GM23338 (cell line): Measurements from ENCODE around the gene DDN. TPM values are rescaled to one million over a fixed set of nuclear protein-coding genes. Genes with fewer than 3 reads are reported as not detected.

Experiments
- ATAC-seq: fragments of 200-7000 bp; cut with Tn5 transposase; 3 replicates; pipeline ENCODE4 v1.9.1; 2020
- DNase-seq: peaks from one replicate; pipeline ENCODE4 v3.0.0-alpha.2; 2015; ENCODE audit warnings: low spot score
- H2AFZ ChIP-seq: fragments of 200-600 bp; sonication (generic); 2 replicates; pipeline ENCODE4 v1.8.0; 2016; ENCODE audit warnings: antibody characterized with exemption, mild to moderate bottlenecking, moderate library complexity
- H3F3A ChIP-seq: fragments of 200-600 bp; sonication (generic); replicated peaks from 2 replicates; pipeline ENCODE4 v1.8.0; 2017; ENCODE audit warnings: antibody characterized with exemption, mixed run types, low read depth
- H3K27ac ChIP-seq: fragments of 200-600 bp; sonication (generic); 2 replicates; pipeline ENCODE4 v1.6.1; 2016; ENCODE audit warnings: low read depth
- H3K27me3 ChIP-seq: fragments of 200-600 bp; sonication (generic); 2 replicates; pipeline ENCODE4 v1.8.0; 2016; ENCODE audit warnings: mild to moderate bottlenecking, mixed run types, moderate library complexity; ENCODE audit not compliant: insufficient read depth
- H3K36me3 ChIP-seq: fragments of 200-600 bp; sonication (generic); 2 replicates; pipeline ENCODE4 v1.8.0; 2016; ENCODE audit warnings: mild to moderate bottlenecking; ENCODE audit not compliant: insufficient read depth
- H3K4me1 ChIP-seq: fragments of 200-600 bp; sonication (generic); 2 replicates; pipeline ENCODE4 v1.8.0; 2016; ENCODE audit warnings: mild to moderate bottlenecking, moderate library complexity; ENCODE audit not compliant: insufficient read depth
- H3K4me2 ChIP-seq: fragments of 200-600 bp; sonication (generic); 2 replicates; pipeline ENCODE4 v1.7.1; 2017; ENCODE audit warnings: mixed run types
- H3K4me3 ChIP-seq: fragments of 200-600 bp; sonication (generic); 2 replicates; pipeline ENCODE4 v1.6.1; 2016; ENCODE audit warnings: mixed run types
- H3K79me2 ChIP-seq: fragments of 200-600 bp; sonication (generic); replicated peaks from 2 replicates; pipeline ENCODE4 v1.8.0; 2017; ENCODE audit warnings: mild to moderate bottlenecking; ENCODE audit not compliant: insufficient read depth
- H3K9me2 ChIP-seq: fragments of 200-600 bp; sonication (generic); 2 replicates; pipeline ENCODE4 v1.8.0; 2017; ENCODE audit not compliant: insufficient read depth
- H4K20me1 ChIP-seq: fragments of 200-600 bp; sonication (generic); replicated peaks from 2 replicates; pipeline ENCODE4 v1.8.0; 2017; ENCODE audit warnings: mild to moderate bottlenecking; ENCODE audit not compliant: insufficient read depth
- H3K27ac Mint-ChIP-seq: 2 replicates; pipeline ENCODE4 v1.8.0; 2020; ENCODE audit warnings: inconsistent platforms, mild to moderate bottlenecking, moderate library complexity, mixed read lengths
- H3K27me3 Mint-ChIP-seq: 3 replicates; pipeline ENCODE4 v1.8.0; 2022; ENCODE audit warnings: low read depth, mild to moderate bottlenecking, moderate library complexity, mixed read lengths, inconsistent platforms; ENCODE audit not compliant: insufficient read depth, poor library complexity
- H3K36me3 Mint-ChIP-seq: 3 replicates; pipeline ENCODE4 v1.8.0; 2021; ENCODE audit warnings: low read depth, mild to moderate bottlenecking, inconsistent platforms, moderate library complexity, mixed read lengths
- H3K4me1 Mint-ChIP-seq: 3 replicates; pipeline ENCODE4 v1.8.0; 2020; ENCODE audit warnings: mild to moderate bottlenecking, inconsistent platforms, mixed read lengths
- H3K4me3 Mint-ChIP-seq: 3 replicates; pipeline ENCODE4 v1.8.0; 2021; ENCODE audit warnings: moderate library complexity, mild to moderate bottlenecking, inconsistent platforms, mixed read lengths
- H3K9me3 Mint-ChIP-seq: 3 replicates; pipeline ENCODE4 v1.8.0; 2020; ENCODE audit warnings: moderate library complexity, mild to moderate bottlenecking, inconsistent platforms, mixed read lengths
- EZH2 ChIP-seq: fragments of 200-600 bp; sonication (generic); IDR thresholded peaks from one replicate; pipeline ENCODE4 v1.8.0; 2017; ENCODE audit warnings: antibody characterized with exemption, mild to moderate bottlenecking, low read depth; ENCODE audit not compliant: unreplicated experiment
- JUNB ChIP-seq: IDR thresholded peaks from one replicate; pipeline ENCODE4 v1.6.1; 2016; ENCODE audit warnings: antibody characterized with exemption; ENCODE audit not compliant: unreplicated experiment
- POLR2AphosphoS5 ChIP-seq: IDR thresholded peaks from 2 replicates; pipeline ENCODE4 v1.6.1; 2016; ENCODE audit warnings: antibody characterized with exemption, low read depth
- STAT1 ChIP-seq: IDR thresholded peaks from one replicate; pipeline ENCODE4 v1.6.1; 2016; ENCODE audit warnings: antibody characterized with exemption; ENCODE audit not compliant: unreplicated experiment
- polyA plus RNA-seq: library from polyadenylated mRNA; unstranded; fragments of >200 nt; fragmentation: Nextera tagmentation; extraction: Ambion mirVana; gene quantifications from 2 replicates; pipeline ENCODE4 v1.2.1, GENCODE V29; 2016
- total RNA-seq: library from RNA; depleted of rRNA; stranded (reverse); fragments of >200 nt; shearing (Covaris generic); gene quantifications from 2 replicates; pipeline ENCODE4 v1.2.3, GENCODE V29; 2014
- TF ChIP-seq, protein P1 (sequence below): IDR thresholded peaks from one replicate; pipeline ENCODE4 v1.6.1; 2018; ENCODE audit warnings: antibody characterized with exemption; ENCODE audit not compliant: unreplicated experiment
- TF ChIP-seq, protein P2 (sequence below): IDR thresholded peaks from 2 replicates; pipeline ENCODE4 v1.6.1; 2016; ENCODE audit warnings: antibody characterized with exemption

DDN gene
- total and polyA plus RNA-seq, 2 experiments from 2014 or later: 0.10 TPM; not detected in 1

DNA sequence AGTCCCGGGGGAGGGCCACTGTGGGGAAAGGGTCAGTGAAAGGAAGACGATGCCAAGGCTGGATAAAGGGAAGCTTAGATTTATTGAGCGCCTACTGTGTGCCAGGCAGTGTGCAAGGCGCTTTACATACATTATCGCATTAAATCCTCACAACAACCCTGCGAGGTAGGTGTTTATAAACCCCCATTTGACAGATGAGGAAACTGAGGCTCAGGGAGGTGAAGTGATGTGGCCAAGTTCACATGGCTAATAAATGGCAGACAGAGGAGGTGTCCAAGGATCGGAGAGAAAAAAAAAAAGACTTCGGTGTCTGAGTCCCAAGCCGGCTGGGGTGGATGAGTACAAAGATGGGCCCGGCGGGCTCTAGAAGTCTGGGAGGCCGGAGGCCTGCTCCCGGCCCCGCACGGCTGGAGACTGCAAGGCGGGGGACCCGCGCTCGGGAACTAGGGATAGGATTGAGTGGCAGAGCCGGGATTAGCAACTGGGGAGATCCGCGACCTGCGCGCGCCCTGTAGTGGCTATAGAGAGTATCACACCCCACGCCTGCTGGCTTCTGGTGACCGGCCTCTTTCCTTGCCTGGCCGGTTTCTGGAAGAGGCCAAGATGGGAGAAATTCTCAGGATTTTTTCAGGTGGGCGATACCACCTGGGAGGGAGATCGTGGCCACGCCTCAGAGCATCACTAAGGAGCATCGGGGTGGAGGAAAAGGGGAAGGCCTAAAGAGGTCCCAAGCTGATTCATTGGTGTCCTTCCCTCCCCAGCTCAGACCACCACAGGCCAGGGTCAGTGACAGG, 3.9 kb downstream of the DDN start (continued):
- TF ChIP-seq, protein P1, sequence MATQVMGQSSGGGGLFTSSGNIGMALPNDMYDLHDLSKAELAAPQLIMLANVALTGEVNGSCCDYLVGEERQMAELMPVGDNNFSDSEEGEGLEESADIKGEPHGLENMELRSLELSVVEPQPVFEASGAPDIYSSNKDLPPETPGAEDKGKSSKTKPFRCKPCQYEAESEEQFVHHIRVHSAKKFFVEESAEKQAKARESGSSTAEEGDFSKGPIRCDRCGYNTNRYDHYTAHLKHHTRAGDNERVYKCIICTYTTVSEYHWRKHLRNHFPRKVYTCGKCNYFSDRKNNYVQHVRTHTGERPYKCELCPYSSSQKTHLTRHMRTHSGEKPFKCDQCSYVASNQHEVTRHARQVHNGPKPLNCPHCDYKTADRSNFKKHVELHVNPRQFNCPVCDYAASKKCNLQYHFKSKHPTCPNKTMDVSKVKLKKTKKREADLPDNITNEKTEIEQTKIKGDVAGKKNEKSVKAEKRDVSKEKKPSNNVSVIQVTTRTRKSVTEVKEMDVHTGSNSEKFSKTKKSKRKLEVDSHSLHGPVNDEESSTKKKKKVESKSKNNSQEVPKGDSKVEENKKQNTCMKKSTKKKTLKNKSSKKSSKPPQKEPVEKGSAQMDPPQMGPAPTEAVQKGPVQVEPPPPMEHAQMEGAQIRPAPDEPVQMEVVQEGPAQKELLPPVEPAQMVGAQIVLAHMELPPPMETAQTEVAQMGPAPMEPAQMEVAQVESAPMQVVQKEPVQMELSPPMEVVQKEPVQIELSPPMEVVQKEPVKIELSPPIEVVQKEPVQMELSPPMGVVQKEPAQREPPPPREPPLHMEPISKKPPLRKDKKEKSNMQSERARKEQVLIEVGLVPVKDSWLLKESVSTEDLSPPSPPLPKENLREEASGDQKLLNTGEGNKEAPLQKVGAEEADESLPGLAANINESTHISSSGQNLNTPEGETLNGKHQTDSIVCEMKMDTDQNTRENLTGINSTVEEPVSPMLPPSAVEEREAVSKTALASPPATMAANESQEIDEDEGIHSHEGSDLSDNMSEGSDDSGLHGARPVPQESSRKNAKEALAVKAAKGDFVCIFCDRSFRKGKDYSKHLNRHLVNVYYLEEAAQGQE: no peak

DNA sequence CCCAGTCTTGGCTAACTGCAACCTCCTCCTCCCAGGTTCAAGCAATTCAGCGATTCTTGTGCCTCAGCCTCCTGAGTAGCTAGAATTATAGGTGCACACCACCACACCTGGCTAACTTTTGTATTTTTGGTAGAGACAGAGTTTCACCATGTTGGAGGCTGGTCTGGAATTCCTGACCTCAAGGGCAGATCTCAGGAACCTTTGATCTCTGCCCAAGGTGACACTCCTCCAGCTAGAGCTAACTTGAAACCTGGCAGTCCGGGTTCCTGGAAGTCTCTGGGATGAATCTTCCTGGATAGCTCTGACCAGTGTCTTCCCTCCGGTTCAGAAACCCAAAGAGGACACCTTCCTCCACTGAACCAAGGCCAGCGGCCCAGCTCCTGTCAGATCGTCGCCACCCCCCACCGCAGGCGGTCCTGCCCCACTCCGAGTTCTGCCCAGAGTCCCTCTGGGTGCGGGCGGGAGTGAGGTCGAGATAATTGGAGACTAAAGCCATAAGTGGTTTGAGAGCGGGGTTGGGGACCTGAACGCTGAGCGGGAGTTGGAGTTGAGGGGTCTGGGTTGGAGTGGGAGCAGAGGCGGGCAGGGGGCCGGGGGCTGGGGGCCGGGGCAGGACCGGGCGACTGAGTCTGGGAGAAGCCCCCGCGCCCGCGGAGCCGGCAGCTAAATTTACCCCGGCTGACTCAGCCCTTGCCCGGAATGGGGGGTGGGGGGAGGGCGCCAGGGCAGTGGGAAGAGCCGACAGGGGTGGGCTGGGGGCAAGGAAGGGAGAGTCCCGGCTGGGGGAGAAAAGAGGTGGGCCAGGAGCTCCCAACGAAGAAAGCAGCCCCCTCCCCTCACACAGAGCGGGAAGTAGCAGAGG, 4.7 kb downstream of the DDN start:
- Mint-ChIP-seq H3K27ac (no peak overlapping the region), H3K9me3 (no peaks in the 10 kb centered on the region), H3K36me3 (no peaks in the 10 kb centered on the region; the same call in 2 of the 3 replicates), H3K4me3 (0 out of 3 replicates have a peak overlapping the region, but pooled peaks have one; percentile 28), H3K4me1 (peaks cover 21% of the 10 kb centered on the region), H3K27me3 (peaks cover 54% of the 10 kb centered on the region)
- H3K4me2 ChIP-seq: peak overlapping the region; percentile 54
- H3K27ac ChIP-seq: no peak overlapping the region
- H3K27me3 ChIP-seq: peaks cover 91% of the 10 kb centered on the region
- H3K4me3 ChIP-seq: peak overlapping the region; percentile 44; the same call in 1 of the 2 replicates
- DNase-seq (peak; percentile 7), ATAC-seq (no peak)
- peaks cover 16% of the 10 kb centered on the region; the same call in 1 of the 2 replicates for H3F3A ChIP-seq
- H4K20me1 ChIP-seq: 0 out of 2 replicates have a peak, but pooled peaks cover 4% of the 10 kb centered on the region
- no peaks in the 10 kb centered on the region for H3K36me3 ChIP-seq
- peak overlapping the region; percentile 80; the same call in 1 of the 2 replicates for H2AFZ ChIP-seq
- TF ChIP-seq, protein P2, sequence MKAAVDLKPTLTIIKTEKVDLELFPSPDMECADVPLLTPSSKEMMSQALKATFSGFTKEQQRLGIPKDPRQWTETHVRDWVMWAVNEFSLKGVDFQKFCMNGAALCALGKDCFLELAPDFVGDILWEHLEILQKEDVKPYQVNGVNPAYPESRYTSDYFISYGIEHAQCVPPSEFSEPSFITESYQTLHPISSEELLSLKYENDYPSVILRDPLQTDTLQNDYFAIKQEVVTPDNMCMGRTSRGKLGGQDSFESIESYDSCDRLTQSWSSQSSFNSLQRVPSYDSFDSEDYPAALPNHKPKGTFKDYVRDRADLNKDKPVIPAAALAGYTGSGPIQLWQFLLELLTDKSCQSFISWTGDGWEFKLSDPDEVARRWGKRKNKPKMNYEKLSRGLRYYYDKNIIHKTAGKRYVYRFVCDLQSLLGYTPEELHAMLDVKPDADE: no peak
- TF ChIP-seq EZH2: peak; percentile 50
- peaks cover 7% of the 10 kb centered on the region; the same call in 1 of the 2 replicates for H3K4me1 ChIP-seq
- no peaks in the 10 kb centered on the region for H3K79me2 ChIP-seq
- H3K9me2 ChIP-seq: no peaks in the 10 kb centered on the region

DNA sequence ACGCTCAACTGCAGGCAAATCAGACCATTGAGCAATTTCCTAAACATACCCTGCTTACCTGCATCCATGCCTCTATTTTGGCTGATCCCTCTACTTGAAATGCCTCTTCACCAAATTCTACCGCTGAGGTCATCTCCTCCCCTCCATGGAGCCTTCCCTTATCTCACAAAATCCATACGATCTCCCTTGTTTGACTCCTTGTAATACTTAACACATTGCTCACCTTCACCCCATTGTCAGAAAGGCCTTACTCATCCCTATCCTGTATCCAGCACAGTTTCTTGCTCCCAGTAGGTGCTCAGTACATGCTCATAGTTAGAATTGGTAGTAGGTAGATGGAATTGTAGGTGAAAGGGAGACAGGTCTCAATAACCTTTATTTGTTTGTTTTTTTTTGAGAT, 5.4 kb downstream of the DDN start:
- ATAC-seq (no peak), DNase-seq (no peak)
- H3K4me1 Mint-ChIP-seq: peaks cover 20% of the 10 kb centered on the region
- no peaks in the 10 kb centered on the region for H3K9me2 ChIP-seq
- 0 out of 2 replicates have a peak, but pooled peaks cover 4% of the 10 kb centered on the region for H4K20me1 ChIP-seq
- peaks cover 50% of the 10 kb centered on the region for H3K27me3 Mint-ChIP-seq
- peaks cover 16% of the 10 kb centered on the region; the same call in 1 of the 2 replicates for H3F3A ChIP-seq
- no peaks in the 10 kb centered on the region for H3K36me3 Mint-ChIP-seq
- no peak overlapping the region for H3K27ac ChIP-seq
- no peaks in the 10 kb centered on the region for H3K36me3 ChIP-seq
- H3K9me3 Mint-ChIP-seq: no peaks in the 10 kb centered on the region
- peaks cover 92% of the 10 kb centered on the region for H3K27me3 ChIP-seq
- no peak overlapping the region for H2AFZ ChIP-seq
- H3K4me3 Mint-ChIP-seq: no peak overlapping the region; the same call in 2 of the 3 replicates
- H3K4me2 ChIP-seq: no peak overlapping the region
- no peak overlapping the region for H3K4me3 ChIP-seq
- no peak overlapping the region for H3K27ac Mint-ChIP-seq
- H3K4me1 ChIP-seq: peaks cover 7% of the 10 kb centered on the region; the same call in 1 of the 2 replicates
- H3K79me2 ChIP-seq: no peaks in the 10 kb centered on the region
- TF ChIP-seq STAT1: no peak
- no peak for TF ChIP-seq POLR2AphosphoS5
- TF ChIP-seq JUNB: no peak
